ENCODE measurements around the gene MAN2C1.

- TF ChIP-seq, protein P1, sequence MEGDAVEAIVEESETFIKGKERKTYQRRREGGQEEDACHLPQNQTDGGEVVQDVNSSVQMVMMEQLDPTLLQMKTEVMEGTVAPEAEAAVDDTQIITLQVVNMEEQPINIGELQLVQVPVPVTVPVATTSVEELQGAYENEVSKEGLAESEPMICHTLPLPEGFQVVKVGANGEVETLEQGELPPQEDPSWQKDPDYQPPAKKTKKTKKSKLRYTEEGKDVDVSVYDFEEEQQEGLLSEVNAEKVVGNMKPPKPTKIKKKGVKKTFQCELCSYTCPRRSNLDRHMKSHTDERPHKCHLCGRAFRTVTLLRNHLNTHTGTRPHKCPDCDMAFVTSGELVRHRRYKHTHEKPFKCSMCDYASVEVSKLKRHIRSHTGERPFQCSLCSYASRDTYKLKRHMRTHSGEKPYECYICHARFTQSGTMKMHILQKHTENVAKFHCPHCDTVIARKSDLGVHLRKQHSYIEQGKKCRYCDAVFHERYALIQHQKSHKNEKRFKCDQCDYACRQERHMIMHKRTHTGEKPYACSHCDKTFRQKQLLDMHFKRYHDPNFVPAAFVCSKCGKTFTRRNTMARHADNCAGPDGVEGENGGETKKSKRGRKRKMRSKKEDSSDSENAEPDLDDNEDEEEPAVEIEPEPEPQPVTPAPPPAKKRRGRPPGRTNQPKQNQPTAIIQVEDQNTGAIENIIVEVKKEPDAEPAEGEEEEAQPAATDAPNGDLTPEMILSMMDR (IDR thresholded peaks at IDR 0.05; ENCODE audit: insufficient read depth, low read length, poor library complexity, severe bottlenecking), result no peak
- no peak for TF ChIP-seq EZH2phosphoT487 (conservative IDR thresholded peaks at IDR 0.05; ENCODE audit: low read length)
These were observed 29.1 kb upstream of the MAN2C1 start for GRCh38 chr15:75397494-75397893.
